GM19468 (cell line): Measurements from ENCODE around the gene CYBA.

ENCODE experiments used
- ATAC-seq: cut with Tn5 transposase; IDR thresholded peaks from one replicate; pipeline ENCODE4 v1.9.1; 2021; ENCODE audit warnings: mild to moderate bottlenecking, moderate library complexity, moderate number of reproducible peaks; ENCODE audit not compliant: unreplicated experiment; ENCODE audit errors: extremely low read depth

The CYBA gene

DNA sequence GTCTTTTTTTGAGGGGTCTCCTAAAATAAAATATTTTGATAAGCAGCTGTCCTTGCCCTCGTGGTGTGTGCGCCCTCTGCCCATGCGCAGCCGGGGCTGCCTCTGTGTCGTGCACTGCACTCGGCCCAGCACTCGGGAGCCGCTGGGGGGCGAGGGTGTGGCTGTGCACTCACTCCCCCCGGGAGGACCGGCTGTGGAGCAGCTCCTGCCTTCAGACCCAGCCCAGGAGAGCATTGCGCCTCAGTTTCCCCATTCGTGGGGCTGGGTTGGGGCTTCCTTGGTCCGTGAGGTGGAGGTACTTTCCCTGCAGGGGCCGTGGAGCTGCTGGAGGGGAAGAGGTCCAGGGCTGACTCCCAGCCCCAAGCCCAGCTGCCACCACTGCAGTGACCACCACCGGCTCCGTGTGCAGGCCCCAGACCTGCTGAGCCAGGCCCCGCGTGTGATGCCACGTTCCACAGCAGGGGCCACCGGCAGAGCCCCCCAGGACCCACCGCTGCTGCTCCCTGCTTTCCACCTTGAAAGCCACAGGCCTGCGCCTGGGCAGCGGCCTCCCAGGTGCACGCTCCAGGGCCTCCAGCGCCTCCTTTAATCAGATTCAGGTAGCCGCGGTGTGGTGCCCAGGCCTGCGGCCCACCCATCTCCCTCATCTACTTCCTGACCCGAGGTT, 18.8 kb downstream of the CYBA start:
- no peak for ATAC-seq

DNA sequence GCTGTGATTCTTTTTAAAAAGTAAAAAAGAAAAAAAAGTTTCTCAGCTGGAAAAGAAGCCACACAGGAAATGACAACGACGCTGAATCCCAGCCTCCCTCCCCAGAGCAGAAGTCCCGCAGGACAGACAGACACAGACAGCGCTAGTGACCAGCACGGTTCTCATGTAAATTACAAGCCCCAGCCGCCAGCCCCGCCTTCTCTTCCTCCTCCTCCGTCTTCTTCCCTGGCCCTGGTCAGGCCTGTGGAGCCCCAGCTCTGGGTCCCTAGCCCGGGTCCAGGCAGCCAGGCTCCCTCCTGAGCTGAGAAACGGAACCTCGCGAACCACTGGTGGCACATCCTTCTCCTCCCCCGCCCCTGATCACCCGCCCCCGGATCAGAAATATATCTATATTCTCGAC, 19.5 kb downstream of the CYBA start:
- ATAC-seq: no peak

GRCh38 chr16:88630941-88631340, 19.9 kb downstream of the CYBA start:
- no peak for ATAC-seq

DNA sequence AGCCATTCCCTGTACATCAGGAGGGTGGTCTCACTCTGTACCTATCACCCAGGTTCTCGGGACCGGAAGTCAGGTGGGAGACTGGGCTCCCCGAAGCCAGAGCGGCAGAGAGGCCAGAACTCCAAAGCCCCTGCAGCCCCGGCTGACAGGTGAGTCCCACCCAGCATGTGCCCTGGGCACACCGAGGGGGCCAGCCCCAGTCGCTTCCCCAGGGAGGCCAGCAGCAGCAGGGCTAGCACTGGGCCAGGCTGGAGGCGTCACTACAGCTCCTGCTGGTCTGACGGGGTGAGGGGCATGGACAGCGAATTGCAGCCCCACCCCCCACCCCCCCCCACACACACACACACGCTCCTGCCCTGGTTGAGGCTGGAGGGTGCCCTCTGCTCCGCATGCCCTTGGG, 20.4 kb downstream of the CYBA start:
- ATAC-seq: no peak

- no peak for ATAC-seq
Measured at GRCh38 chr16:88629835-88630234, 21.0 kb downstream of the CYBA start.

DNA sequence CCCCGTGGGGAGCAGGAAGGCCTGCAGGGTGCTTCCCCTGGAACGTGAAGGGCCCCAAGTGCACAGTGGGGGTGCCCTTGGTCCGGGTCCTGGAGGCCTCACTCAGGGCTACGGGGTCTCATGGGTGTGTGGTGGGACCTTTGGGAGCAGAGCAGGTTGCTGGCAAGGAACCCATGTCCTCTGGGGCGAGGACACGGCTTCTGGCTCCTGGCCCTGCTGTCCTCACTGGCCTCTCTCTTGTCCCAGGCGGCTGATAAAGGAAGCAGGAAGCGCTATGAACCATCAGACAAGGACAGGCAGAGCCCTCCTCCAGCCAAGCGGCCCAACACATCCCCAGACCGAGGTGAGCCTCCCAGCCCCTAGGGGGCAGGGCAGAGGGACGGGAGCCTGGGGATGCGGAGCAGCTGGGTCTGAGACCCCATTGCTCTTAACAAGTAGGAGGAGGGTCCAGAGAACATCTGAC, 22.3 kb downstream of the CYBA start:
- no peak for ATAC-seq

DNA sequence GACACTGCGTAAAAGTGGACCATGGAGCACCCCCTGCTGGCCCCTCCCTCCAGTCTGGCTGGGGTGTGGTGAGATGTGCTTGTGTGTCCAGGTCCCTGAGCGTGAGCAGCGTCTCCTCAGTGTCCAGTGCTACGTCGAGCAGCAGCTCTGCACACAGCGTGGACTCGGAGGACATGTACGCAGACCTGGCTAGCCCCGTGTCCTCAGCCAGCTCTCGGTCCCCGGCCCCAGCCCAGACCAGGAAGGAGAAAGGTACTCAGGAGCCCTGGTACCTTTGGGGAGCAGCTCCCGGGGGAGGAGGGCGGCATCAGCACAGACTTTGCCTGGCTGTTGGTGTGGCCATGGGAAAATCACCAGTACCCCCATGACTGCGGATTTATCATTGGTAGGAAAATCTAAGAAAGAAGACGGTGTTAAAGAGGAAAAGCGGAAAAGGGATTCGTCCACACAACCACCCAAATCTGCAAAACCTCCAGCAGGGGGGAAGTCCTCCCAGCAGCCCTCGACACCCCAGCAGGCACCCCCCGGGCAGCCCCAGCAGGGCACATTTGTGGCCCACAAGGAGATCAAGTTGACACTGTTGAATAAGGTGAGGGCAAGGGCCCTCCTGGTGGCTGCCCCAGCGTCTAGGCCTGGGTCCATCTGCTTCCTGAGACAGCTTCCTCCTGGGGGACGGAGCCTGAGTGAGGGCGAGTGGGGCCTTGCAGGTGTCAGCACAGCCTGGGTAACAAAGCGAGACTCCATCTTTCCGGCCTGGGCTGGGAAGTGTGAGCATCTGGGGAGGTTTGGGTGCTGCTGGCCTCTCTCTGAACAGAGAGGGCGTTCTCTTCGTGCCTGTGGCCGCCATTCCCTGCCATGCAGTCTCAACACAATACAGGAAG, 23.1 kb downstream of the CYBA start:
- no peak for ATAC-seq

- no peak for ATAC-seq
Measured at GRCh38 chr16:88626646-88627045, 24.2 kb downstream of the CYBA start.

GRCh38 chr16:88624977-88625576, 25.8 kb downstream of the CYBA start:
- ATAC-seq: no peak

DNA sequence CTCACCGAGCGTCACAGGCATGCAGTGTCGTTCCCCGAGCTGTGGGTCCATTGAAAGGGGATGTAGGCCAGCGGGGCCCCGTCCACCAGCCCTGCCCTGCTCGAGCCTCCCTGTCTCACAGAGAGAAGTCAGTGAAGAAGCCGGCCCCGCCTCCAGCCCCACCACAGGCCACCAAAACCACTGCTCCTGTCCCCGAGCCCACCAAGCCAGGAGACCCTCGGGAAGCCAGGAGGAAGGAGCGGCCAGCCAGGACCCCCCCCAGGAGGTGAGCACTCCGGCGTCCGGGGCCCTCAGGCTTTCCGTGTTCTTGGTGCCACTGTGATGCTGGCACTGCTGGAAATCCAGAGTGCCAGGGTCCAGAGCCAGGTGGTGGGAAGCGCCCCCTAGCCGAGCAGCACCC, 26.4 kb downstream of the CYBA start:
- ATAC-seq: no peak

GRCh38 chr16:88623858-88624257, 27.0 kb downstream of the CYBA start:
- no peak for ATAC-seq

- ATAC-seq: no peak
Measured at GRCh38 chr16:88622866-88623265, 28.0 kb downstream of the CYBA start.

GRCh38 chr16:88622125-88622524, 28.7 kb downstream of the CYBA start:
- no peak for ATAC-seq

GRCh38 chr16:88619859-88620815, 30.7 kb downstream of the CYBA start:
- ATAC-seq: no peak

DNA sequence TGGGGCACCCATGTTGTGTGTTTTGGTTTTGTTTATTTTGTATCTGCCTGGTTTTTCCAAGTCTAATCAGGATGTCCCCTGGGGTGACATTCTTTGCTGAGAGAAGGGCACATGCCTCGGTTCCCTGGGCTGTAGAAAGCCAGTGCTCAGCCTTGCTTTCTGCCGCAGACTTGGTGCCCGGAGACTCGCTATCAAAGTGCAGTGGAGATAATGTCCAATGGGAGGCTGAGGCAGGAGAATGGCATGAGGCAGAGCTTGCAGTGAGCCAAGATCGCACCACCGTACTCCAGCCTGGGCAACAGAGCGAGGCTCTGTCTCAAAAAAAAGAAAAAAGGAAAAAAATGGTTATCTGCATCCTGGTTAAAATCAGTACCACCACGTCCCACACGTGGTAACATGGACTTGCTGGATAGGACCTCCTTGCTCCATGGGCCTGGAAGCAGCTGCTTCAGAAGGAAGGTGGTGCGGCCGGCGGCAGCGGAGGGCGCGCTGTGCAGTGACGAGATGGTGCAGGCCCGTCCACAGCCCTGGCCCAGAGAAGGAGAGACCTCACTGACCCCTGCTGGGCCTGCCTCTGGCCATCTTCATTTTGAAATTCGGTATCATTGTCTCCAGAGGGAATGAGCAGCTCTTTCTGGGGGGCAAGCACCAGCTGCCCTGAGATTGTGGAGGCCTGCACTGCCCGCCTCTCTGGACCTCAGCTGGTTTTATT, 31.7 kb downstream of the CYBA start:
- no peak for ATAC-seq

- no peak for ATAC-seq
Measured at GRCh38 chr16:88618182-88618955, 32.5 kb downstream of the CYBA start.

DNA sequence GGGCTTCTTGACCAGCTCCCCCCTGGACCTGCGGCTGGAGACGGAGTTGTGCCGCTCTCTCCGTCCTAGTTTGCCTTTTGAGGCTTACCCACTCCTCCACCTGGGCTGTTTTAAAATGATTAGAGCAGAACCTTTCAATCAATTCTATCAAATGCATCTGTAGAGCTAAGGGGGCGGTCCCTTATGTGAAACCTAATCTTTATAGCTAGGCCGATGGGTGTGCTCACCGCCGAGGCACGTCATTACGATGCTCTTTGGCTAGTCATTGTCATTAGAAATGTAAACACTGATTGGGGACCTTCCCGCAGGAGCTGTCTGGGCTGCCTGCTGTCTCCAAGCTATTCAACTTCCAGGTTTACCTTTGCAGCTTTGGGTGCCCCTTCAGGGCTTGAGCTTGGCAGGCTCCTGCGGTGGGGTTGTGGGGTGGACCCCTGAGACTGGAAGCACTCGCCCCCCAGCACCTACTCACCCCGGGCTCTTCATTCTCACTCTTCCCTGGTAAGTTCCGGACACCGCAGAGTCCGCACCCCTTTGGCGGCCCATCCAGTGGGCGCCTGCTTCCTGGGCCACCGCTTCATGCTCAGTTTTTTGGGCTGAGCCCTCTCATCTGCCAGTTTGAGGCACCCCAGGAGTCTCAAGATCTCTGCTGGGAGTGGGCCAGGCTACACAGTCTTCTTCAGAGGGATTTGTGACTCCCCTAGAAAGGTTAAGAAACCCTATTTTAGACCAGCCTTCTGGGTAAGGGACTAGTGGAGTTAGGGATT, 33.4 kb downstream of the CYBA start:
- no peak for ATAC-seq

DNA sequence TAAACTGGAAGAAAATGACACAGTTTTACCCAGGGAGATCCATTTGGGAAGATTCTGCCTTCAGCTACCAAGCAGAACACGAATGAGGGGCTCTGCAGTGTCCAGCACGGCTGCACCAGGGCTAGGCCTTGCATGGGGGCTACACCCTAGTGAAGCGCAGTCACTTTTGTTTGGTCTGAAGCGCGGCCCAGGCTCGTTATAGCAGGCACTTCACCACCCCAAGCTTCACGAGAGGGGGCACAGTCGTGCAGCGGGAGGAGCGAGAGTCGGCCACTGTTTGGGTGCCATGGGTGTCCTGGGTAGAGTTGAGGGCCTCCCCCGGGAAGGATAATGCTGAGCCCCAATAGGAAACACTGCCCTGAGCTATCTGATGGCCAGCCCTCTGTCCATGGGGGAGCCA, 34.1 kb downstream of the CYBA start:
- no peak for ATAC-seq
